Loucy (cell line): Measurements from ENCODE around the gene DRD5.
"Not testable (repeated sequence)": the region's sequence is repeated elsewhere in the genome, so short reads cannot be mapped to it uniquely, and the experiment has no call there.

Experiments used
- H2AFZ ChIP-seq: fragments of 200-600 bp; sonication (generic); 2 replicates; pipeline ENCODE4 v1.6.0; 2016; ENCODE audit warnings: antibody characterized with exemption, mild to moderate bottlenecking, low read length, moderate library complexity
- H3F3A ChIP-seq: fragments of 200-600 bp; 2 replicates; pipeline ENCODE4 v1.6.0; 2016; ENCODE audit warnings: antibody characterized with exemption, low read depth, mild to moderate bottlenecking
- H3K27me3 ChIP-seq: fragments of 200-600 bp; sonication (generic); 2 replicates; pipeline ENCODE4 v1.6.1; 2014; ENCODE audit warnings: low read length, mild to moderate bottlenecking; ENCODE audit not compliant: insufficient read depth, poor library complexity, severe bottlenecking
- H3K36me3 ChIP-seq: fragments of 200-600 bp; sonication (generic); 2 replicates; pipeline ENCODE4 v1.6.1; 2016; ENCODE audit warnings: low read length; ENCODE audit not compliant: insufficient read depth
- H3K4me1 ChIP-seq: fragments of 200-600 bp; sonication (generic); 2 replicates; pipeline ENCODE4 v1.5.1; 2014; ENCODE audit warnings: low read length, mild to moderate bottlenecking; ENCODE audit not compliant: insufficient read depth, poor library complexity, severe bottlenecking
- H3K4me2 ChIP-seq: fragments of 200-600 bp; sonication (generic); 2 replicates; pipeline ENCODE4 v1.6.0; 2014; ENCODE audit warnings: antibody characterized with exemption, low read length, low read depth, mild to moderate bottlenecking; ENCODE audit not compliant: poor library complexity, severe bottlenecking
- H3K4me3 ChIP-seq: fragments of 200-600 bp; sonication (generic); 2 replicates; pipeline ENCODE4 v1.5.1; 2014; ENCODE audit warnings: low read length, mild to moderate bottlenecking, mixed read lengths; ENCODE audit not compliant: poor library complexity, severe bottlenecking
- H3K79me2 ChIP-seq: fragments of 200-600 bp; sonication (generic); 2 replicates; pipeline ENCODE4 v1.6.1; 2014; ENCODE audit warnings: low read length; ENCODE audit not compliant: insufficient read depth
- H3K9ac ChIP-seq: fragments of 200-600 bp; sonication (generic); 2 replicates; pipeline ENCODE4 v1.6.0; 2014; ENCODE audit warnings: mild to moderate bottlenecking, low read depth, low read length, moderate library complexity; ENCODE audit not compliant: poor library complexity, severe bottlenecking
- H3K9me2 ChIP-seq: fragments of 200-600 bp; sonication (generic); replicated peaks from 2 replicates; pipeline ENCODE4 v1.6.1; 2016; ENCODE audit warnings: low read depth, low read length, mixed read lengths
- H3K9me3 ChIP-seq: fragments of 200-600 bp; sonication (generic); 2 replicates; pipeline ENCODE4 v1.6.1; 2014; ENCODE audit warnings: mild to moderate bottlenecking, antibody characterized with exemption, low read length, low read depth; ENCODE audit not compliant: insufficient read depth
- H4K20me1 ChIP-seq: fragments of 200-600 bp; sonication (generic); 2 replicates; pipeline ENCODE4 v1.6.0; 2014; ENCODE audit warnings: antibody characterized with exemption, low read length, mild to moderate bottlenecking; ENCODE audit not compliant: insufficient read depth, poor library complexity, severe bottlenecking
- CTCF ChIP-seq: fragments of 200-600 bp; sonication (generic); conservative IDR thresholded peaks from 2 replicates; pipeline ENCODE4 v1.5.1; 2014; ENCODE audit warnings: mild to moderate bottlenecking, antibody characterized with exemption, low read length
- EZH2phosphoT487 ChIP-seq: fragments of 200-600 bp; IDR thresholded peaks from 2 replicates; pipeline ENCODE4 v1.6.1; 2018; ENCODE audit warnings: antibody characterized with exemption, mild to moderate bottlenecking, moderate library complexity, borderline replicate concordance

Gene DRD5

GRCh38 chr4:9771034-9771433 lies 10.4 kb upstream of the DRD5 start:
- H3K4me1 ChIP-seq, result no peaks in the 10 kb centered on the region
- H4K20me1 ChIP-seq, result no peaks in the 10 kb centered on the region
- no peak overlapping the region for H2AFZ ChIP-seq
- H3K27me3 ChIP-seq, result no peaks in the 10 kb centered on the region
- H3K9ac ChIP-seq, result no peak overlapping the region
- no peak overlapping the region for H3K4me2 ChIP-seq
- no peaks in the 10 kb centered on the region for H3F3A ChIP-seq
- H3K9me2 ChIP-seq, result no peaks in the 10 kb centered on the region
- TF ChIP-seq CTCF (no peak), EZH2phosphoT487 (no peak)
- H3K9me3 ChIP-seq, result no peaks in the 10 kb centered on the region
- no peaks in the 10 kb centered on the region for H3K79me2 ChIP-seq
- H3K4me3 ChIP-seq, result no peak overlapping the region
- H3K36me3 ChIP-seq, result no peaks in the 10 kb centered on the region

DNA sequence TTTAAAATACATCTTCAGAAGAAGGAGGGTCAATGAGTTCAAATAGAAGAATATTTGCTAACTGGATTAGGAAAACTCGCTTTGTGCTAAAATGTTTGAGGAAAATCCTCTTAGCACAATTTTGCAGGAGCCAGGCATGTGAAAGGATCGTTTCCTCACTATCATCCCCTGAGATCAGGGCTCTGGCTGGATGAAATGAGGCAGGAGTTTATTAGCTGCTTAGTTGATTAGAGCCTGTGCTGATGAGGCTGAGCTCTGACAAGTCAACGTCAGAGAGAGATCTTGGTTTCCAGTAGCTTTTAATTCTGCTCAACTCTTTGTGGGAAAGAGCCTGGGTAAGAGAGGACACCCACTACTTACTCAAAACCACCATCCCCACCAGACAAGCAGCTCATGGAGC lies 8.0 kb upstream of the DRD5 start:
- Histone ChIP-seq H3K4me1 (no peaks in the 10 kb centered on the region), H3K79me2 (no peaks in the 10 kb centered on the region), H3K9ac (no peak overlapping the region), H3F3A (no peaks in the 10 kb centered on the region), H3K9me3 (no peaks in the 10 kb centered on the region), H3K4me3 (no peak overlapping the region), H3K27me3 (no peaks in the 10 kb centered on the region), H3K9me2 (no peaks in the 10 kb centered on the region), H4K20me1 (no peaks in the 10 kb centered on the region), H3K36me3 (no peaks in the 10 kb centered on the region), H3K4me2 (no peak overlapping the region), H2AFZ (no peak overlapping the region)
- TF ChIP-seq EZH2phosphoT487 (no peak), CTCF (no peak)

DNA sequence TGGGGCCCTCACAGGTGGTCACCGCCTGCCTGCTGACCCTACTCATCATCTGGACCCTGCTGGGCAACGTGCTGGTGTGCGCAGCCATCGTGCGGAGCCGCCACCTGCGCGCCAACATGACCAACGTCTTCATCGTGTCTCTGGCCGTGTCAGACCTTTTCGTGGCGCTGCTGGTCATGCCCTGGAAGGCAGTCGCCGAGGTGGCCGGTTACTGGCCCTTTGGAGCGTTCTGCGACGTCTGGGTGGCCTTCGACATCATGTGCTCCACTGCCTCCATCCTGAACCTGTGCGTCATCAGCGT lies 652 bp downstream of the DRD5 start:
- no peak overlapping the region for H3K4me3 ChIP-seq
- H3K27me3 ChIP-seq, result no peaks in the 10 kb centered on the region

GRCh38 chr4:9785891-9786290 lies 4.5 kb downstream of the DRD5 start:
- not testable (repeated sequence) for H3F3A ChIP-seq, H3K36me3 ChIP-seq, H3K9ac ChIP-seq, H3K79me2 ChIP-seq, H3K9me3 ChIP-seq, H4K20me1 ChIP-seq, H3K4me2 ChIP-seq, H2AFZ ChIP-seq, H3K4me3 ChIP-seq, H3K9me2 ChIP-seq, H3K4me1 ChIP-seq, H3K27me3 ChIP-seq

More for the DNA sequence above, 652 bp downstream of the DRD5 start:
- no peak overlapping the region for H3K9ac ChIP-seq
- H3K4me1 ChIP-seq, result no peaks in the 10 kb centered on the region
- H3K36me3 ChIP-seq, result no peaks in the 10 kb centered on the region
- no peak for TF ChIP-seq CTCF
- TF ChIP-seq EZH2phosphoT487, result no peak
- no peaks in the 10 kb centered on the region for H3K9me3 ChIP-seq
- no peaks in the 10 kb centered on the region for H3F3A ChIP-seq
- no peak overlapping the region for H2AFZ ChIP-seq
- H3K9me2 ChIP-seq, result no peaks in the 10 kb centered on the region
- no peaks in the 10 kb centered on the region for H4K20me1 ChIP-seq
- H3K79me2 ChIP-seq, result no peaks in the 10 kb centered on the region
- no peak overlapping the region for H3K4me2 ChIP-seq
